ENCODE data around the gene CRY2. TPM values are rescaled to one million over a fixed set of nuclear protein-coding genes. Genes with fewer than 3 reads are reported as not detected.
A peak's percentile ranks its signal among the peaks of the same experiment; 100 is the strongest.

The CRY2 gene
- total and polyA plus RNA-seq, 10 donors = 5.6 to 39.2 (median 32.6) TPM

- 45 to 57% (median 49%) methylated on average over 7 of the region's 7 CpGs for WGBS, 5 donors
- peaks cover 0 to 22% (median 16%) of the 10 kb centered on the region in 6 donors for H3K36me3 ChIP-seq
- no peaks in the 10 kb centered on the region for H3K9me3 ChIP-seq
- no peak for TF ChIP-seq POLR2A (IDR thresholded peaks at IDR 0.05)
- no peak for TF ChIP-seq POLR2AphosphoS5 (IDR thresholded peaks at IDR 0.05)
- TF ChIP-seq, protein P1, sequence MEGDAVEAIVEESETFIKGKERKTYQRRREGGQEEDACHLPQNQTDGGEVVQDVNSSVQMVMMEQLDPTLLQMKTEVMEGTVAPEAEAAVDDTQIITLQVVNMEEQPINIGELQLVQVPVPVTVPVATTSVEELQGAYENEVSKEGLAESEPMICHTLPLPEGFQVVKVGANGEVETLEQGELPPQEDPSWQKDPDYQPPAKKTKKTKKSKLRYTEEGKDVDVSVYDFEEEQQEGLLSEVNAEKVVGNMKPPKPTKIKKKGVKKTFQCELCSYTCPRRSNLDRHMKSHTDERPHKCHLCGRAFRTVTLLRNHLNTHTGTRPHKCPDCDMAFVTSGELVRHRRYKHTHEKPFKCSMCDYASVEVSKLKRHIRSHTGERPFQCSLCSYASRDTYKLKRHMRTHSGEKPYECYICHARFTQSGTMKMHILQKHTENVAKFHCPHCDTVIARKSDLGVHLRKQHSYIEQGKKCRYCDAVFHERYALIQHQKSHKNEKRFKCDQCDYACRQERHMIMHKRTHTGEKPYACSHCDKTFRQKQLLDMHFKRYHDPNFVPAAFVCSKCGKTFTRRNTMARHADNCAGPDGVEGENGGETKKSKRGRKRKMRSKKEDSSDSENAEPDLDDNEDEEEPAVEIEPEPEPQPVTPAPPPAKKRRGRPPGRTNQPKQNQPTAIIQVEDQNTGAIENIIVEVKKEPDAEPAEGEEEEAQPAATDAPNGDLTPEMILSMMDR (IDR thresholded peaks at IDR 0.05 in 8 of 11, conservative IDR thresholded peaks at IDR 0.05 in 3 of 11) = no peak
- H3K27ac ChIP-seq = peak overlapping the region in 7 of 8 donors; percentile 7 to 96 (median 93)
- peaks cover 20 to 90% (median 51%) of the 10 kb centered on the region in 6 donors for H3K4me1 ChIP-seq
- H3K4me3 ChIP-seq = peak overlapping the region; percentile 59 to 98 (median 80)
- intact Hi-C loops (cut with DNase I; ENCODE audit: low total_unique reads) = loop anchor here (5.0 kb wide), 1 partner anchor 77 kb away; no protein-coding TSS in a partner anchor
- DNase-seq = peak; percentile 77
- H3K27me3 ChIP-seq (replicated peaks in 1 of 7) = peaks cover 0 to 33% (median 20%) of the 10 kb centered on the region in 7 donors
Observed at GRCh38 chr11:45918962-45919675, 71.8 kb downstream of the CRY2 start.

GRCh38 chr11:45919806-45920530 is 72.7 kb downstream of the CRY2 start:
- 75 to 81% (median 79%) methylated on average over 13 of the region's 13 CpGs for WGBS, 5 donors
- Histone ChIP-seq H3K36me3 (peaks cover 0 to 14% (median 8%) of the 10 kb centered on the region in 6 donors), H3K4me3 (no peak overlapping the region), H3K27ac (peak overlapping the region in 3 of 8 donors; percentile 89 to 96 (median 93)), H3K27me3 (replicated peaks in 1 of 7) (peaks cover 0 to 40% (median 20%) of the 10 kb centered on the region in 7 donors), H3K9me3 (no peaks in the 10 kb centered on the region), H3K4me1 (peaks cover 20 to 89% (median 51%) of the 10 kb centered on the region in 6 donors)
- intact Hi-C loops (cut with DNase I; ENCODE audit: low total_unique reads) = loop anchor here (5.0 kb wide), 1 partner anchor 78 kb away; no protein-coding TSS in a partner anchor
- TF ChIP-seq, protein P1 (IDR thresholded peaks at IDR 0.05 in 8 of 11, conservative IDR thresholded peaks at IDR 0.05 in 3 of 11) = no peak
- no peak for TF ChIP-seq POLR2AphosphoS5 (IDR thresholded peaks at IDR 0.05)
- no peak for TF ChIP-seq POLR2A (IDR thresholded peaks at IDR 0.05)
- DNase-seq = peak; percentile 76

- H3K4me1 ChIP-seq = peaks cover 20 to 80% (median 47%) of the 10 kb centered on the region in 6 donors
- peaks cover 0 to 6% (median under 1%) of the 10 kb centered on the region in 6 donors for H3K36me3 ChIP-seq
- peaks cover 0 to 48% (median 20%) of the 10 kb centered on the region in 7 donors for H3K27me3 ChIP-seq (replicated peaks in 1 of 7)
- H3K27ac ChIP-seq = peak overlapping the region in 1 of 8 donors; percentile 96
- DNase-seq = peak; percentile 58
- intact Hi-C loops (cut with DNase I; ENCODE audit: low total_unique reads) = no loop called here
- H3K9me3 ChIP-seq = no peaks in the 10 kb centered on the region
- H3K4me3 ChIP-seq = no peak overlapping the region
- 92 to 95% (median 92%) methylated on average over 6 of the region's 6 CpGs for WGBS, 5 donors
- TF ChIP-seq POLR2A (IDR thresholded peaks at IDR 0.05) = no peak
- TF ChIP-seq, protein P1 (IDR thresholded peaks at IDR 0.05 in 8 of 11, conservative IDR thresholded peaks at IDR 0.05 in 3 of 11) = no peak
- TF ChIP-seq POLR2AphosphoS5 (IDR thresholded peaks at IDR 0.05) = no peak
Observed at GRCh38 chr11:45920531-45921477, 73.5 kb downstream of the CRY2 start.

All from spleen (tissue), 11 donors.